Sigmoid colon (tissue), 7 donors: ENCODE data around the gene C1orf35. TPM values are rescaled to one million over a fixed set of nuclear protein-coding genes. Genes with fewer than 3 reads are reported as not detected.

Experiments used
- DNase-seq: peaks from one replicate; pipeline ENCODE4 v3.0.0-alpha.2; 2019
- H3K27ac ChIP-seq, 4 donors: fragments of 200-600 bp; sonication (generic); one replicate each; pipeline ENCODE4 v1.5.1; 2016 to 2019; ENCODE audit warnings: mild to moderate bottlenecking in 1 of 4
- H3K27me3 ChIP-seq, 3 donors: fragments of 200-600 bp; sonication (generic); one replicate each; pipeline ENCODE4 v1.5.1; 2019; ENCODE audit warnings: mild to moderate bottlenecking in 1 of 3
- H3K36me3 ChIP-seq, 4 donors: fragments of 200-600 bp; sonication (generic); one replicate each; pipeline ENCODE4 v1.5.1; 2016 to 2019
- H3K4me1 ChIP-seq, 4 donors: fragments of 200-600 bp; sonication (generic); one replicate each; pipeline ENCODE4 v1.5.1; 2017 to 2019
- H3K4me3 ChIP-seq, 4 donors: fragments of 200-600 bp; sonication (generic); one replicate each; pipeline ENCODE4 v1.5.1; 2017 to 2019; ENCODE audit warnings: mild to moderate bottlenecking in 2 of 4, moderate library complexity in 1 of 4
- H3K9me3 ChIP-seq, 4 donors: fragments of 200-600 bp in 3 of 4; sonication (generic) in 3 of 4; one replicate each; pipeline versions ENCODE4 v1.5.1 to v1.6.1; 2013 to 2019
- CTCF ChIP-seq, 4 experiments: fragments of 450-650 bp in 3 of 4; fragments of 200-600 bp in 1 of 4; IDR thresholded peaks; one replicate each; pipeline ENCODE4 v1.5.1; 2016 to 2019; ENCODE audit warnings: antibody characterized with exemption in 4 of 4, mild to moderate bottlenecking in 3 of 4, moderate library complexity in 2 of 4
- EP300 ChIP-seq, 4 donors: sonication (generic); formaldehyde crosslinking; IDR thresholded peaks; one replicate each; pipeline ENCODE4 v1.6.1; 2017; ENCODE audit warnings: antibody characterized with exemption in 4 of 4
- POLR2A ChIP-seq, 2 donors: fragments of 450-650 bp; IDR thresholded peaks; one replicate each; pipeline ENCODE4 v1.6.1; 2016; ENCODE audit warnings: antibody characterized with exemption in 2 of 2, mild to moderate bottlenecking in 2 of 2, moderate library complexity in 2 of 2
- POLR2AphosphoS5 ChIP-seq, 4 donors: sonication (generic); formaldehyde crosslinking; IDR thresholded peaks; one replicate each; pipeline ENCODE4 v1.6.1; 2017; ENCODE audit warnings: antibody characterized with exemption in 4 of 4
- WGBS, 2 donors: extraction: QIAGEN DNeasy Blood & Tissue Kit; methylation state at CpG; one replicate each; pipeline ENCODE4 v1.1.7; 2013; 5-methylcytosine and 5-hydroxymethylcytosine counted together
- intact Hi-C: fragments of 100-400 bp; cut with DNase I; formaldehyde crosslinking; loops from one replicate; pipeline ENCODE4 v1.15.1; 2023
- polyA plus RNA-seq, 3 donors: library from polyadenylated mRNA; stranded (reverse); fragments of 200-250 nt; gene quantifications; one replicate each; pipeline ENCODE4 v1.2.3, GENCODE V29; 2013
- total RNA-seq, 4 donors: library from RNA; depleted of rRNA; stranded (reverse); fragments of >200 nt; gene quantifications; one replicate each; pipeline ENCODE4 v1.1.0, GENCODE V29; 2016
- donor health status: healthy with polysubstance abuse.
- donor health status: Bipolar disorder and iron deficiency.
- donor health status: healthy.

C1orf35 gene
- total and polyA plus RNA-seq, 7 donors: 7.8 to 18.1 (median 11.4) TPM

GRCh38 chr1:228082214-228082917 is 20.8 kb downstream of the C1orf35 start, which contains the start of gene ARF1:
ARF1 (plus strand) TSS chr1:228082708; CDS start chr1:228097115, 14,407 bp downstream.
- intact Hi-C loops: loop anchor here (1.0 to 10.0 kb wide), 8 partner anchors 20 to 538 kb away; partner anchors contain the start of gene RNF187
- DNase-seq: peak; percentile 96
- peak; percentile 38 to 46 for TF ChIP-seq POLR2A (IDR thresholded peaks at IDR 0.05)
- no peak for TF ChIP-seq CTCF (IDR thresholded peaks at IDR 0.05)
- TF ChIP-seq POLR2AphosphoS5 (IDR thresholded peaks at IDR 0.05): peak; percentile 92 to 97 (median 94)
- no peak for TF ChIP-seq EP300 (IDR thresholded peaks at IDR 0.05)
- peaks cover 2 to 60% (median 52%) of the 10 kb centered on the region in 4 donors for H3K4me1 ChIP-seq
- peak within 1 kb of the TSS; percentile 77 to 99 (median 90) for H3K4me3 ChIP-seq
- H3K9me3 ChIP-seq: no peaks in the 10 kb centered on the region
- WGBS, 2 donors: 0 to 1% methylated on average over 87 of the region's 87 CpGs
- no peaks in the 10 kb centered on the region for H3K27me3 ChIP-seq
- peak within 1 kb of the TSS; percentile 94 to 99 (median 98) for H3K27ac ChIP-seq
- H3K36me3 ChIP-seq: no peaks in the 10 kb centered on the region

DNA sequence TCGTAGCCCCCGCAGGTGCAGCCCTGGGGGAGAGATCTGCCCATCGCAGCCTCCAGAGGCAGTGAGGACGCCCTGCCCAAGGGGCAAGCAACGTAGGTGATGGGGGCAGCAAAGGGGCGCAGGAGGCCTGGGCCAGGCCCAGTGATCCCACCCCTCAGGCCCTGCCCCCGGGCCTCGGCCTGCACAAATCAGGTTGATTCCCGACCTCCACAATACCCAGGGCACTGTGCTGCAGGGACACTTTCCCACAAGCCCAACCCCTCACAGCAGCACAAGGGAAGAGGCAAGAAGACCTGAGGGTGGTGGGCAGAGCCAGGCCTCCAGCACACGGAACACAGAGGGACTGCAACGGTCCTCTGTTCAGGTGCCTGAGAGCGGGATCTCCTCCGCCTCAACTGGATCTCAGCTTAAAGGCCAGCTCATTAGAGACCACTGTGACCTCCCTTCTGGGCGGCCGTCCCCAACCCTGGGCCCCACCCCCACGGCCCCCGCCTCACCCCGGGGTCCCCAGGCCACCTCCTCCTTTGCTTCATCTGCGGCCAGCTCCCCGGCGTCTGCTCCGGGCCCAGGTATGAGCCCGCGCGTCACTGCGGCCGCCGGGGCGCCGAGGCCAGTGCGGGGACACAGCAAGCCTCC is 21.4 kb downstream of the C1orf35 start:
- H3K4me3 ChIP-seq: peak overlapping the region; percentile 77 to 99 (median 90)
- TF ChIP-seq POLR2A (IDR thresholded peaks at IDR 0.05) (no peak), CTCF (IDR thresholded peaks at IDR 0.05) (no peak), POLR2AphosphoS5 (IDR thresholded peaks at IDR 0.05) (no peak), EP300 (IDR thresholded peaks at IDR 0.05) (no peak)
- no peaks in the 10 kb centered on the region for H3K27me3 ChIP-seq
- intact Hi-C loops: loop anchor here (1.0 to 10.0 kb wide), 8 partner anchors 21 to 537 kb away; partner anchors contain the start of gene RNF187
- H3K4me1 ChIP-seq: peaks cover 0 to 58% (median 45%) of the 10 kb centered on the region in 4 donors
- peak overlapping the region; percentile 94 to 99 (median 98) for H3K27ac ChIP-seq
- no peaks in the 10 kb centered on the region for H3K9me3 ChIP-seq
- no peaks in the 10 kb centered on the region for H3K36me3 ChIP-seq
- no peak for DNase-seq
- WGBS, 2 donors: 8 to 15% methylated on average over 31 of the region's 31 CpGs

DNA sequence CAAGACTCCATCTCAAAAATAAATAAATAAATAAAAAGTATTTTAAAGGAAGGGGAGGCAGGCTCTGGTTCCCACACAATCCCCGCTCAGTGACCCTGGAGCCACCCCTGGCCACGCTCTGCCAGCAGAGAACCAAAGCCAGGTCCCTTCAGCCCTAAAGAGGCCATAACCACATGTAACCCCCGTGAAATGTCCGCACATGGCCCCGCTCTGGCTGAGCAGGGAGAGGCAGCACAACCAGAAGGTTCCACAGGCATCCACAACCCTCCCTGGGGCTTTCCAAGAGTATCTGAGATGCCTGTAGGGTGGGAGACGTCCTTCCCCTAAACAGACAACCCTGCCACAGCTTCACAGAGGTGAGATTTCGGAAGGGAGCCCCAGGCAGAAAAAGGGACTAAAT is 22.0 kb downstream of the C1orf35 start:
- peak overlapping the region in 1 of 4 donors; percentile 97 for H3K27ac ChIP-seq
- no peaks in the 10 kb centered on the region for H3K36me3 ChIP-seq
- H3K27me3 ChIP-seq: no peaks in the 10 kb centered on the region
- peak; percentile 64 for DNase-seq
- TF ChIP-seq POLR2A (IDR thresholded peaks at IDR 0.05): no peak
- TF ChIP-seq POLR2AphosphoS5 (IDR thresholded peaks at IDR 0.05): no peak
- no peak for TF ChIP-seq EP300 (IDR thresholded peaks at IDR 0.05)
- TF ChIP-seq CTCF (IDR thresholded peaks at IDR 0.05): no peak
- no peaks in the 10 kb centered on the region for H3K9me3 ChIP-seq
- intact Hi-C loops: loop anchor here (5.0 to 10.0 kb wide), 5 partner anchors 194 to 536 kb away; partner anchors contain the start of gene RNF187
- peaks cover 0 to 53% (median 40%) of the 10 kb centered on the region in 4 donors for H3K4me1 ChIP-seq
- 67 to 79% methylated on average over 7 of the region's 7 CpGs for WGBS, 2 donors
- H3K4me3 ChIP-seq: peak overlapping the region in 3 of 4 donors; percentile 77 to 92 (median 87)

DNA sequence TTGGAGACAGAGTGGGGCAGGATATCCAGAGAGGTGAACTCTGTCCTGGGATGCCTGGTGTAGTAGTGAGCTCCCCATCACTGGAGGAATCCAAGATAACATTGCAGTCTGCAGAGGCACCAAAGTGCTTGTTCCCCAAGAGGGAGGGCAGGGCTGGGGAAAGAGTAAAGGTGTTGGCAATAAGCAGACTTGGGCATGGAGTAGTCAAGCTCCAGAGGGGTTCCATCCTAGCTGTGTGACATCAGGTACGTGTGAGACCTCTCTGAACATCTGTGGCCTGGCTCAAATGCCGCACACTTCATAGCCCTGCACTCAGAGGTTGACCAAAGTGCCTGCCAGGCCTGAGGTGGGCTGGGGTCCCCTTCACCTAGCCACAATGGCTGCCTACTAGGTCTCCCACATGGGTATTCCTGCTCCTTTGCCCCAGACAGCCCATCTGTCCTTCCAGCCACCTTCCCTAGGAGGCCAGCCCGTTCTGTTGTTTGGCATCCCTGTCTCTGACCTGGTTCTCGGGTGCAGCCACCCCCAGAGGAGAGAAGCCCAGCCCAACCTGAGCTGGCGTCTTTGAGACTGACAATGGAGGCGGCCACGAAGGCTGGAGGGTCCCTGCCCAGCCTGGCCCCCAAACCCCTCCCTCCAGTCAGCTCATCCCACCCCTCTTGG is 23.4 kb downstream of the C1orf35 start:
- WGBS, 2 donors: 92 to 96% methylated on average over 7 of the region's 7 CpGs
- intact Hi-C loops: loop anchor here (5.0 to 10.0 kb wide), 5 partner anchors 192 to 535 kb away; partner anchors contain the start of gene RNF187
- H3K36me3 ChIP-seq: no peaks in the 10 kb centered on the region
- H3K27me3 ChIP-seq: no peaks in the 10 kb centered on the region
- TF ChIP-seq POLR2AphosphoS5 (IDR thresholded peaks at IDR 0.05): no peak
- TF ChIP-seq EP300 (IDR thresholded peaks at IDR 0.05): no peak
- no peak for TF ChIP-seq CTCF (IDR thresholded peaks at IDR 0.05)
- TF ChIP-seq POLR2A (IDR thresholded peaks at IDR 0.05): no peak
- peaks cover 0 to 39% (median 26%) of the 10 kb centered on the region in 4 donors for H3K4me1 ChIP-seq
- H3K4me3 ChIP-seq: no peak overlapping the region
- no peaks in the 10 kb centered on the region for H3K9me3 ChIP-seq
- no peak overlapping the region for H3K27ac ChIP-seq
- DNase-seq: peak; percentile 63
